HEK293 (cell line): ENCODE data around the gene SYT14.

Experiments used
- EGR2 ChIP-seq: fragments of 450-650 bp; formaldehyde crosslinking; IDR thresholded peaks from 2 replicates; pipeline ENCODE4 v1.5.1; 2016; ENCODE audit warnings: low read depth, missing biosample characterization, missing genetic modification characterization
- HOXA7 ChIP-seq: sonication (generic); formaldehyde crosslinking; IDR thresholded peaks from 2 replicates; pipeline ENCODE4 v1.8.1; 2022; ENCODE audit warnings: missing genetic modification reagents, borderline replicate concordance
- HOXC10 ChIP-seq: sonication (generic); formaldehyde crosslinking; IDR thresholded peaks from 2 replicates; pipeline ENCODE4 v1.8.1; 2023; ENCODE audit warnings: mild to moderate bottlenecking, missing genetic modification reagents
- IKZF3 ChIP-seq: fragments of 450-650 bp; IDR thresholded peaks from 2 replicates; pipeline ENCODE4 v1.5.0; 2018; ENCODE audit warnings: missing biosample characterization, mild to moderate bottlenecking, missing genetic modification characterization, moderate library complexity
- KLF9 ChIP-seq: fragments of 450-650 bp; formaldehyde crosslinking; IDR thresholded peaks from 2 replicates; pipeline ENCODE4 v1.5.1; 2016; ENCODE audit warnings: missing biosample characterization, missing genetic modification characterization, low read depth
- PRDM10 ChIP-seq: fragments of 450-650 bp; formaldehyde crosslinking; IDR thresholded peaks from 2 replicates; pipeline ENCODE4 v1.5.1; 2016; ENCODE audit warnings: missing biosample characterization, missing genetic modification characterization
- REST ChIP-seq: fragments of 450-650 bp; formaldehyde crosslinking; IDR thresholded peaks from 2 replicates; pipeline ENCODE4 v1.5.1; 2016; ENCODE audit warnings: missing biosample characterization, missing genetic modification characterization
- SETDB1 ChIP-seq: IDR thresholded peaks from one replicate; pipeline ENCODE4 v1.6.1; 2017; ENCODE audit warnings: mild to moderate bottlenecking, low read length, moderate library complexity, mixed read lengths; ENCODE audit not compliant: insufficient read length
- TRIM28 ChIP-seq: IDR thresholded peaks from 2 replicates; pipeline ENCODE4 v1.6.1; 2011; ENCODE audit warnings: low read length, control low read depth, borderline replicate concordance
- ZBTB17 ChIP-seq: fragments of 450-650 bp; formaldehyde crosslinking; IDR thresholded peaks from 2 replicates; pipeline ENCODE4 v1.5.1; 2016; ENCODE audit warnings: missing biosample characterization, missing genetic modification characterization
- ZBTB21 ChIP-seq: fragments of 450-650 bp; formaldehyde crosslinking; IDR thresholded peaks from 2 replicates; pipeline ENCODE4 v1.5.1; 2017; ENCODE audit warnings: missing biosample characterization, missing genetic modification characterization
- ZIC2 ChIP-seq: fragments of 450-650 bp; formaldehyde crosslinking; IDR thresholded peaks from 2 replicates; pipeline ENCODE4 v1.5.1; 2016; ENCODE audit warnings: missing biosample characterization, missing genetic modification characterization
- ZNF10 ChIP-seq: fragments of 450-650 bp; formaldehyde crosslinking; IDR thresholded peaks from 2 replicates; pipeline ENCODE4 v1.5.1; 2017; ENCODE audit warnings: missing biosample characterization, missing genetic modification characterization
- ZNF140 ChIP-seq: fragments of 450-650 bp; formaldehyde crosslinking; IDR thresholded peaks from 2 replicates; pipeline ENCODE4 v1.5.1; 2016; ENCODE audit warnings: missing biosample characterization, missing genetic modification characterization
- ZNF26 ChIP-seq: fragments of 450-650 bp; formaldehyde crosslinking; IDR thresholded peaks from 2 replicates; pipeline ENCODE4 v1.5.1; 2016; ENCODE audit warnings: missing biosample characterization, missing genetic modification characterization
- ZNF280C ChIP-seq: fragments of 450-650 bp; formaldehyde crosslinking; IDR thresholded peaks from 2 replicates; pipeline ENCODE4 v1.5.1; 2016; ENCODE audit warnings: missing biosample characterization, missing genetic modification characterization
- ZNF335 ChIP-seq: fragments of 450-650 bp; formaldehyde crosslinking; conservative IDR thresholded peaks from 2 replicates; pipeline ENCODE4 v1.5.1; 2016; ENCODE audit warnings: missing biosample characterization, missing genetic modification characterization
- ZNF341 ChIP-seq: fragments of 450-650 bp; formaldehyde crosslinking; IDR thresholded peaks from 2 replicates; pipeline ENCODE4; 2016; ENCODE audit warnings: low read depth, missing biosample characterization, missing genetic modification characterization
- ZNF398 ChIP-seq: fragments of 450-650 bp; formaldehyde crosslinking; IDR thresholded peaks from 2 replicates; pipeline ENCODE4 v1.5.1; 2017; ENCODE audit warnings: missing biosample characterization, missing genetic modification characterization
- ZNF423 ChIP-seq: fragments of 450-650 bp; formaldehyde crosslinking; IDR thresholded peaks from 2 replicates; pipeline ENCODE4 v1.5.1; 2016; ENCODE audit warnings: missing biosample characterization, missing genetic modification characterization
- ZNF488 ChIP-seq: fragments of 450-650 bp; formaldehyde crosslinking; IDR thresholded peaks from 2 replicates; pipeline ENCODE4 v1.5.1; 2016; ENCODE audit warnings: missing biosample characterization, missing genetic modification characterization
- ZNF571 ChIP-seq: fragments of 450-650 bp; formaldehyde crosslinking; IDR thresholded peaks from 2 replicates; pipeline ENCODE4 v1.5.0; 2017; ENCODE audit warnings: missing biosample characterization, missing genetic modification characterization
- ZNF654 ChIP-seq: fragments of 450-650 bp; formaldehyde crosslinking; IDR thresholded peaks from 2 replicates; pipeline ENCODE4 v1.5.1; 2016; ENCODE audit warnings: low read depth, missing biosample characterization, missing genetic modification characterization
- ZNF707 ChIP-seq: fragments of 450-650 bp; formaldehyde crosslinking; IDR thresholded peaks from 2 replicates; pipeline ENCODE4 v1.5.1; 2016; ENCODE audit warnings: missing biosample characterization, missing genetic modification characterization
- ZNF777 ChIP-seq: fragments of 450-650 bp; formaldehyde crosslinking; IDR thresholded peaks from 2 replicates; pipeline ENCODE4 v1.5.1; 2017; ENCODE audit warnings: missing biosample characterization, missing genetic modification characterization, borderline replicate concordance
- ZSCAN16 ChIP-seq: fragments of 450-650 bp; formaldehyde crosslinking; IDR thresholded peaks from 2 replicates; pipeline ENCODE4 v1.5.1; 2016; ENCODE audit warnings: missing biosample characterization, missing genetic modification characterization
- ZSCAN23 ChIP-seq: fragments of 450-650 bp; formaldehyde crosslinking; IDR thresholded peaks from 2 replicates; pipeline ENCODE4 v1.5.1; 2016; ENCODE audit warnings: missing biosample characterization, missing genetic modification characterization
- ZXDB ChIP-seq: fragments of 450-650 bp; formaldehyde crosslinking; IDR thresholded peaks from 2 replicates; pipeline ENCODE4 v1.5.1; 2016; ENCODE audit warnings: missing biosample characterization, missing genetic modification characterization

SYT14 gene

GRCh38 chr1:210151052-210151672 lies 213.1 kb downstream of the SYT14 start (continued):
- TF ChIP-seq ZNF398 (tag by site-specific recombination) (no peak), ZNF571 (no peak), ZSCAN23 (tag by site-specific recombination) (no peak), ZBTB21 (no peak), HOXA7 (no peak), KLF9 (no peak), ZNF280C (tag by site-specific recombination) (no peak), ZXDB (tag by site-specific recombination) (0 out of 2 replicates have a peak, but pooled peaks have one; percentile 41), ZNF335 (tag by site-specific recombination) (no peak), ZNF707 (tag by site-specific recombination) (no peak), ZNF10 (tag by site-specific recombination) (no peak), ZIC2 (peak; percentile 63), ZNF654 (tag by site-specific recombination) (no peak), TRIM28 (peak; percentile 66), ZNF488 (no peak), ZSCAN16 (tag by site-specific recombination) (no peak), ZNF341 (tag by site-specific recombination) (peak; percentile 47), ZNF777 (tag by site-specific recombination) (no peak), IKZF3 (tag by site-specific recombination) (no peak), ZNF423 (tag by site-specific recombination) (no peak), ZNF26 (tag by site-specific recombination) (no peak), EGR2 (no peak), SETDB1 (no peak), HOXC10 (CRISPR knock-in tag) (no peak), PRDM10 (tag by site-specific recombination) (0 out of 2 replicates have a peak, but pooled peaks have one; percentile 41), REST (tag by site-specific recombination) (no peak), ZBTB17 (tag by site-specific recombination) (peak; percentile 63), ZNF140 (tag by site-specific recombination) (no peak)
